SK-N-SH (cell line): Measurements from ENCODE around the gene ALDH9A1. TPM values are rescaled to one million over a fixed set of nuclear protein-coding genes. Genes with fewer than 3 reads are reported as not detected.

Source experiments
- CTCF ChIA-PET: fragments of 300-600, 350-600 bp; formaldehyde crosslinking; extraction: SDS; loops from one replicate; lab custom pipeline; 2021; lab: Yijun Ruan, JAX
- POLR2A ChIA-PET: fragments of 350-600 bp; sonication (Branson Sonifier 250); formaldehyde crosslinking; extraction: SDS; loops from one replicate; lab custom pipeline; 2020; ENCODE audit warnings: antibody characterized with exemption, inconsistent platforms; lab: Yijun Ruan, JAX
- DNase-seq: peaks from one replicate; pipeline ENCODE4 v3.0.0; 2012
- H2AFZ ChIP-seq: fragments of 200-600 bp; sonication (generic); 2 replicates; pipeline ENCODE4 v1.8.1; 2016; ENCODE audit warnings: antibody characterized with exemption, mild to moderate bottlenecking, low read depth
- H3F3A ChIP-seq: fragments of 200-600 bp; sonication (generic); replicated peaks from 2 replicates; pipeline ENCODE3; 2016; ENCODE audit warnings: antibody characterized with exemption, mild to moderate bottlenecking; ENCODE audit not compliant: insufficient read depth
- H3K27ac ChIP-seq, 2 experiments: fragments of 200-500 bp in 1 of 2; fragments of 200-600 bp in 1 of 2; sonication (Bioruptor generic) in 1 of 2; sonication (generic), shearing (Covaris generic) in 1 of 2; 2 replicates each; pipeline versions ENCODE4 v1.5.1 to v1.6.1; 2014 to 2016; ENCODE audit warnings: low read depth in 2 of 2, inconsistent platforms in 1 of 2, low read length in 1 of 2, mild to moderate bottlenecking in 1 of 2, mixed read lengths in 1 of 2
- H3K27me3 ChIP-seq: fragments of 200-600 bp; sonication (generic), shearing (Covaris generic); 2 replicates; pipeline ENCODE4 v1.6.1; 2016; ENCODE audit warnings: mixed run types; ENCODE audit not compliant: insufficient read depth
- H3K36me3 ChIP-seq, 2 experiments: fragments of 200-500 bp in 1 of 2; fragments of 200-600 bp in 1 of 2; sonication (Bioruptor generic) in 1 of 2; sonication (generic) in 1 of 2; replicated peaks in 1 of 2; 2 replicates each; pipeline versions ENCODE3 to v1.5.1; 2014 to 2016; ENCODE audit warnings: low read length in 1 of 2, mild to moderate bottlenecking in 1 of 2; ENCODE audit not compliant: insufficient read depth in 2 of 2, control insufficient read depth in 1 of 2
- H3K4me1 ChIP-seq, 2 experiments: fragments of 200-500 bp in 1 of 2; fragments of 200-600 bp in 1 of 2; sonication (Bioruptor generic) in 1 of 2; sonication (generic), shearing (Covaris generic) in 1 of 2; 2 replicates each; pipeline versions ENCODE4 v1.5.1 to v1.6.1; 2014 to 2016; ENCODE audit warnings: low read depth in 1 of 2, low read length in 1 of 2, mixed run types in 1 of 2; ENCODE audit not compliant: insufficient read depth in 2 of 2, control insufficient read depth in 1 of 2
- H3K4me2 ChIP-seq: fragments of 200-600 bp; sonication (generic), shearing (Covaris generic); 2 replicates; pipeline ENCODE4 v1.6.1; 2017; ENCODE audit warnings: mixed run types
- H3K4me3 ChIP-seq, 2 experiments: fragments of 200-500 bp in 1 of 2; fragments of 200-600 bp in 1 of 2; sonication (Bioruptor generic) in 1 of 2; sonication (generic), shearing (Covaris generic) in 1 of 2; 2 replicates each; pipeline versions ENCODE4 v1.5.1 to v1.8.1; 2014 to 2016; ENCODE audit warnings: low read depth in 2 of 2, inconsistent platforms in 1 of 2, low read length in 1 of 2, mild to moderate bottlenecking in 1 of 2, mixed read lengths in 1 of 2, moderate library complexity in 1 of 2
- H3K79me2 ChIP-seq: fragments of 200-600 bp; sonication (generic); 2 replicates; pipeline ENCODE4 v1.8.1; 2017; ENCODE audit warnings: mild to moderate bottlenecking; ENCODE audit not compliant: insufficient read depth
- H3K9ac ChIP-seq: fragments of 200-600 bp; sonication (generic); 2 replicates; pipeline ENCODE4 v1.6.1; 2017; ENCODE audit warnings: mixed run types
- H3K9me2 ChIP-seq: fragments of 200-600 bp; sonication (generic); 2 replicates; pipeline ENCODE4 v1.6.1; 2017; ENCODE audit warnings: mixed run types
- H3K9me3 ChIP-seq: fragments of 200-600 bp; sonication (generic); 2 replicates; pipeline ENCODE4 v1.6.1; 2017; ENCODE audit warnings: mixed run types, mild to moderate bottlenecking, moderate library complexity
- H4K20me1 ChIP-seq: fragments of 200-600 bp; sonication (generic); 2 replicates; pipeline ENCODE4 v1.6.1; 2017; ENCODE audit warnings: mild to moderate bottlenecking, mixed run types; ENCODE audit not compliant: insufficient read depth
- CHD2 ChIP-seq: fragments of 150-350 bp; IDR thresholded peaks from 2 replicates; pipeline ENCODE4 v1.6.1; 2018; ENCODE audit warnings: low read length; ENCODE audit not compliant: partially characterized antibody
- EZH2phosphoT487 ChIP-seq: fragments of 200-600 bp; sonication (generic); IDR thresholded peaks from 2 replicates; pipeline ENCODE4 v1.6.1; 2017; ENCODE audit warnings: low read depth, mixed run types, mild to moderate bottlenecking, antibody characterized with exemption, moderate library complexity, borderline replicate concordance
- FOXJ3 ChIP-seq: sonication (generic); formaldehyde crosslinking; IDR thresholded peaks from 2 replicates; pipeline ENCODE4 v1.5.1; 2020; ENCODE audit warnings: mild to moderate bottlenecking, missing genetic modification reagents
- MXI1 ChIP-seq: IDR thresholded peaks from 2 replicates; pipeline ENCODE4 v1.6.1; 2012; ENCODE audit warnings: mild to moderate bottlenecking, low read depth, low read length, improper control_type of control experiment
- NFIC ChIP-seq: IDR thresholded peaks from 2 replicates; pipeline ENCODE4 v1.4.0; 2012; ENCODE audit warnings: borderline replicate concordance
- NRF1 ChIP-seq: IDR thresholded peaks from 2 replicates; pipeline ENCODE4 v1.6.1; 2012; ENCODE audit warnings: low read depth, mild to moderate bottlenecking, low read length
- POLR2AphosphoS5 ChIP-seq: IDR thresholded peaks from 2 replicates; pipeline ENCODE4 v1.6.1; 2012; ENCODE audit warnings: low read depth, low read length
- RAD21 ChIP-seq: IDR thresholded peaks from 2 replicates; pipeline ENCODE4 v1.6.1; 2012; ENCODE audit warnings: mild to moderate bottlenecking, low read length
- RFX5 ChIP-seq: IDR thresholded peaks from 2 replicates; pipeline ENCODE4 v1.6.1; 2012; ENCODE audit warnings: mild to moderate bottlenecking, improper control_type of control experiment, low read length
- SMC3 ChIP-seq: IDR thresholded peaks from 2 replicates; pipeline ENCODE4 v1.6.1; 2012; ENCODE audit warnings: low read depth, low read length, improper control_type of control experiment
- TCF12 ChIP-seq: IDR thresholded peaks from 2 replicates; pipeline ENCODE4 v1.4.0; 2012
- USF1 ChIP-seq: IDR thresholded peaks from 2 replicates; pipeline ENCODE4 v1.4.0; 2012; ENCODE audit warnings: low read depth, borderline replicate concordance
- USF2 ChIP-seq: fragments of 150-350 bp; IDR thresholded peaks from 2 replicates; pipeline ENCODE4 v1.6.1; 2017; ENCODE audit warnings: antibody characterized with exemption, low read length, low read depth, borderline replicate concordance
- ZBTB33 ChIP-seq: IDR thresholded peaks from 2 replicates; pipeline ENCODE4 v1.4.0; 2012; ENCODE audit warnings: low read depth, borderline replicate concordance
- WGBS: methylation state at CpG from one replicate; pipeline ENCODE4 v1.1.6; 2017; ENCODE audit warnings: low lambda C conversion rate; 5-methylcytosine and 5-hydroxymethylcytosine counted together
- polyA plus RNA-seq, 3 experiments: library from polyadenylated mRNA; depleted of rRNA; stranded (reverse); fragments of >200 nt; gene quantifications; 2 replicates each; pipeline ENCODE4 v1.2.3, GENCODE V29; 2012

ALDH9A1 gene
- polyA plus RNA-seq, 1 of the 3 experiments (the other 2 are of a cell fraction) = 31.3 TPM

- H3F3A ChIP-seq = peaks cover 11% of the 10 kb centered on the region
- CTCF ChIA-PET = no interaction called here
- TF ChIP-seq CHD2 = no peak
- no peak for TF ChIP-seq USF2
- TF ChIP-seq USF1 = no peak
- TF ChIP-seq NFIC = no peak
- no peak for TF ChIP-seq POLR2AphosphoS5
- no peak for TF ChIP-seq SMC3
- TF ChIP-seq NRF1 = no peak
- TF ChIP-seq EZH2phosphoT487 = no peak
- TF ChIP-seq ZBTB33 = no peak
- TF ChIP-seq, all 33 proteins: peak for 0
- no peak overlapping the region for H3K9ac ChIP-seq
- DNase-seq = no peak
- H3K9me2 ChIP-seq = no peaks in the 10 kb centered on the region
- no peaks in the 10 kb centered on the region for H3K27me3 ChIP-seq
- peaks cover 15 to 18% of the 10 kb centered on the region in 2 experiments for H3K36me3 ChIP-seq
- peaks cover 6 to 21% of the 10 kb centered on the region in 2 experiments; a peak in 3 of 4 replicates for H3K4me1 ChIP-seq
- H3K79me2 ChIP-seq = peaks cover 75% of the 10 kb centered on the region
- no peak overlapping the region for H2AFZ ChIP-seq
- POLR2A ChIA-PET = no interaction called here
- no peak overlapping the region for H3K27ac ChIP-seq
- no peak overlapping the region for H3K4me3 ChIP-seq
- peaks cover 24% of the 10 kb centered on the region for H4K20me1 ChIP-seq
- H3K9me3 ChIP-seq = no peaks in the 10 kb centered on the region
- H3K4me2 ChIP-seq = no peak overlapping the region
- 68% methylated on average over 2 of the region's 2 CpGs for WGBS
Observed at GRCh38 chr1:165635329-165635728, 63.0 kb downstream of the ALDH9A1 start.

GRCh38 chr1:165634154-165634921 lies 64.0 kb downstream of the ALDH9A1 start:
- no peaks in the 10 kb centered on the region for H3K9me2 ChIP-seq
- H3K36me3 ChIP-seq = peaks cover 12 to 18% of the 10 kb centered on the region in 2 experiments
- no peak overlapping the region for H3K4me3 ChIP-seq
- no peak overlapping the region for H2AFZ ChIP-seq
- no peaks in the 10 kb centered on the region for H3K27me3 ChIP-seq
- TF ChIP-seq MXI1 = no peak
- no peak for TF ChIP-seq FOXJ3 (CRISPR knock-in tag)
- no peak for TF ChIP-seq RAD21
- TF ChIP-seq RFX5 = no peak
- TF ChIP-seq EZH2phosphoT487 = no peak
- TF ChIP-seq CHD2 = no peak
- TF ChIP-seq TCF12 = no peak
- TF ChIP-seq SMC3 = no peak
- no peak for TF ChIP-seq USF2
- TF ChIP-seq, all 33 proteins: peak for 0
- DNase-seq = no peak
- ChIA-PET CTCF (no interaction called here), POLR2A (no interaction called here)
- H4K20me1 ChIP-seq = peaks cover 24% of the 10 kb centered on the region
- H3K4me2 ChIP-seq = 0 out of 2 replicates have a peak overlapping the region, but pooled peaks have one; percentile 6
- H3K4me1 ChIP-seq = peaks cover 9 to 24% of the 10 kb centered on the region in 2 experiments; a peak in 3 of 4 replicates
- no peak overlapping the region; a peak in 1 of 4 replicates for H3K27ac ChIP-seq
- H3K79me2 ChIP-seq = peaks cover 68% of the 10 kb centered on the region
- H3K9ac ChIP-seq = no peak overlapping the region
- H3F3A ChIP-seq = peaks cover 11% of the 10 kb centered on the region
- no peaks in the 10 kb centered on the region for H3K9me3 ChIP-seq
- 90% methylated on average over 6 of the region's 6 CpGs for WGBS
